Adrenal gland (tissue), 5 donors: Measurements from ENCODE around the gene GRIN3A.

Experiments
- POLR2A ChIP-seq, 2 donors: fragments of 450-650 bp; IDR thresholded peaks; one replicate each; pipeline ENCODE4 v1.6.1; 2017; ENCODE audit warnings: antibody characterized with exemption in 2 of 2, mild to moderate bottlenecking in 2 of 2, moderate library complexity in 1 of 2
- TF ChIP-seq, protein P1 (sequence below), 6 experiments: fragments of 450-650 bp in 4 of 6; fragments of 200-600 bp in 2 of 6; sonication (generic) in 1 of 6; IDR thresholded peaks; 1 replicate in 5 of 6; 2 replicates in 1 of 6; pipeline versions ENCODE4 v1.5.1 to v1.8.0; 2016 to 2021; ENCODE audit warnings: antibody characterized with exemption in 6 of 6, mild to moderate bottlenecking in 2 of 6, moderate library complexity in 1 of 6
- donor health status: DM: no; HTN: no; CAD: no.

DNA sequence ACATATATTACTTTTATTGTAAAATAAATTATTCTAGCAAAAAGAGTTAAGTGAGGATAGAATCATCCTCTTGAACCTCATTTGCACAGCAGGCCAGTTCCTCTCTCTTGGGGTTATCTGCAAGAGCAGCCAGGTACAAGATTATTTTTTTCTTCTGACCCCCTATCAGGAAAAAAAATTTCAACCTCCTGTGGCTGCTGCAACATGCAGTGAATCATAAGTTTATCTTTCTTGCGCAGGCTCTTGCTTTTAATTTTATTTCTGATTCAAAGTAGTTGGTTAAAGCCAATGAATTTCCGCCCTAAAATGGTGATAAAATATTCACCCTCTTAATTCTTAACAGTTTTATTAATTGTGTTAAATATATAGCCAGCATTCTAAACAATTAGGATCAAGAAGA lies 74.0 kb downstream of the GRIN3A start:
- TF ChIP-seq, protein P1, sequence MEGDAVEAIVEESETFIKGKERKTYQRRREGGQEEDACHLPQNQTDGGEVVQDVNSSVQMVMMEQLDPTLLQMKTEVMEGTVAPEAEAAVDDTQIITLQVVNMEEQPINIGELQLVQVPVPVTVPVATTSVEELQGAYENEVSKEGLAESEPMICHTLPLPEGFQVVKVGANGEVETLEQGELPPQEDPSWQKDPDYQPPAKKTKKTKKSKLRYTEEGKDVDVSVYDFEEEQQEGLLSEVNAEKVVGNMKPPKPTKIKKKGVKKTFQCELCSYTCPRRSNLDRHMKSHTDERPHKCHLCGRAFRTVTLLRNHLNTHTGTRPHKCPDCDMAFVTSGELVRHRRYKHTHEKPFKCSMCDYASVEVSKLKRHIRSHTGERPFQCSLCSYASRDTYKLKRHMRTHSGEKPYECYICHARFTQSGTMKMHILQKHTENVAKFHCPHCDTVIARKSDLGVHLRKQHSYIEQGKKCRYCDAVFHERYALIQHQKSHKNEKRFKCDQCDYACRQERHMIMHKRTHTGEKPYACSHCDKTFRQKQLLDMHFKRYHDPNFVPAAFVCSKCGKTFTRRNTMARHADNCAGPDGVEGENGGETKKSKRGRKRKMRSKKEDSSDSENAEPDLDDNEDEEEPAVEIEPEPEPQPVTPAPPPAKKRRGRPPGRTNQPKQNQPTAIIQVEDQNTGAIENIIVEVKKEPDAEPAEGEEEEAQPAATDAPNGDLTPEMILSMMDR (IDR thresholded peaks at IDR 0.05), result no peak
- no peak for TF ChIP-seq POLR2A (IDR thresholded peaks at IDR 0.05)
